ENCODE measurements around the gene POU2AF2. TPM values are rescaled to one million over a fixed set of nuclear protein-coding genes. Genes with fewer than 3 reads are reported as not detected.

POU2AF2 gene
- total and polyA plus RNA-seq, 4 donors = not detected

DNA sequence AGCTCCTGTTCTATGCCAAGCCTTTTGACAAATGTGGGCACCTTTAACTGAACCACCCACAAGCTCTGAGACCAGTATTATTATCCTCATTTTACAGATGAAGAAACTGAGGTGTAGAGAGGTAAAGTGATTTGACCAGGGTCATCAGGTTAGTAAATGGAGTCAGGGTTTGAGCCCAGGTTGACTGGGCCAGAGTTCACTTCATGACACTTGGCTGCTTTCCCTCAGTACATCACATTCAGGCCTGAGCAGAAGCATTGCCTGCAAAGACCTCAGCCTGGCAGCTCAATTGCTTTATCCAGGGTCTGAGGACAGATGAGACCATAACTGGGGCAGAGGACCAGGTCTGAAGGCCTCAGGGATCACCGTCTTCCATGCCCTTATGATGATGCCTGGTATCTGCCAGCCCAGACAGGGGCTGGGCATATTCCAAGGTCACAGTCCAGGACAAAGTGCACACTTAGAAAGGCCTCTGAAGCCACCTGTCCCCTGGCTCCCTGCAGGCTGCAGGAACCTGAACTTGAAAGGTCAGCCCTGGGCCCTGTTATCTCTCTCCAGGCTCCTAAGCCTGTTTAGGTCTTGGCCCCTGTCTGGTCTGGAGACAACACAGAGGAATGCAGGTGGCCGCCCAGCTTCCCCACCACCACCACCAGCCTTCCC, 84.8 kb downstream of the POU2AF2 start:
- Histone ChIP-seq H3K36me3 (ENCODE audit: control insufficient read depth in 4 of 4, insufficient read depth in 3 of 4, low read depth in 1 of 4, low read length in 3 of 4) (no peaks in the 10 kb centered on the region), H3K27me3 (ENCODE audit: control insufficient read depth in 4 of 4, insufficient read depth in 4 of 4, low read length in 3 of 4) (no peaks in the 10 kb centered on the region), H3K4me1 (ENCODE audit: control insufficient read depth in 4 of 4, insufficient read depth in 4 of 4, low read length in 3 of 4) (peaks cover 6 to 52% (median 38%) of the 10 kb centered on the region in 4 donors), H3K9ac (ENCODE audit: low read depth in 1 of 2, low read length in 2 of 2) (no peak overlapping the region), H3K27ac (ENCODE audit: low read depth in 1 of 2, low read length in 2 of 2) (peak overlapping the region in 1 of 2 donors; percentile 3), H3K4me3 (ENCODE audit: low read depth in 1 of 3, low read length in 3 of 3) (no peak overlapping the region), H3K9me3 (ENCODE audit: control insufficient read depth in 4 of 4, low read length in 3 of 4) (no peaks in the 10 kb centered on the region)
- TF ChIP-seq RXRA (IDR thresholded peaks at IDR 0.05) = peak; percentile 91 to 93
- TF ChIP-seq FOXA2 (IDR thresholded peaks at IDR 0.05) = no peak
- TF ChIP-seq YY1 (IDR thresholded peaks at IDR 0.05) = peak; percentile 21
- peak; percentile 88 for TF ChIP-seq NR2F2 (IDR thresholded peaks at IDR 0.05)
- peak; percentile 92 for TF ChIP-seq HNF4G (IDR thresholded peaks at IDR 0.05)
- no peak for TF ChIP-seq JUND (IDR thresholded peaks at IDR 0.05)
- no peak for TF ChIP-seq TAF1 (conservative IDR thresholded peaks at IDR 0.05)
- TF ChIP-seq HNF4A (conservative IDR thresholded peaks at IDR 0.05) = peak; percentile 95 to 99
- TF ChIP-seq, protein P1, sequence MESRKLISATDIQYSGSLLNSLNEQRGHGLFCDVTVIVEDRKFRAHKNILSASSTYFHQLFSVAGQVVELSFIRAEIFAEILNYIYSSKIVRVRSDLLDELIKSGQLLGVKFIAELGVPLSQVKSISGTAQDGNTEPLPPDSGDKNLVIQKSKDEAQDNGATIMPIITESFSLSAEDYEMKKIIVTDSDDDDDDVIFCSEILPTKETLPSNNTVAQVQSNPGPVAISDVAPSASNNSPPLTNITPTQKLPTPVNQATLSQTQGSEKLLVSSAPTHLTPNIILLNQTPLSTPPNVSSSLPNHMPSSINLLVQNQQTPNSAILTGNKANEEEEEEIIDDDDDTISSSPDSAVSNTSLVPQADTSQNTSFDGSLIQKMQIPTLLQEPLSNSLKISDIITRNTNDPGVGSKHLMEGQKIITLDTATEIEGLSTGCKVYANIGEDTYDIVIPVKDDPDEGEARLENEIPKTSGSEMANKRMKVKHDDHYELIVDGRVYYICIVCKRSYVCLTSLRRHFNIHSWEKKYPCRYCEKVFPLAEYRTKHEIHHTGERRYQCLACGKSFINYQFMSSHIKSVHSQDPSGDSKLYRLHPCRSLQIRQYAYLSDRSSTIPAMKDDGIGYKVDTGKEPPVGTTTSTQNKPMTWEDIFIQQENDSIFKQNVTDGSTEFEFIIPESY (IDR thresholded peaks at IDR 0.05) = no peak
- TF ChIP-seq, protein P2, sequence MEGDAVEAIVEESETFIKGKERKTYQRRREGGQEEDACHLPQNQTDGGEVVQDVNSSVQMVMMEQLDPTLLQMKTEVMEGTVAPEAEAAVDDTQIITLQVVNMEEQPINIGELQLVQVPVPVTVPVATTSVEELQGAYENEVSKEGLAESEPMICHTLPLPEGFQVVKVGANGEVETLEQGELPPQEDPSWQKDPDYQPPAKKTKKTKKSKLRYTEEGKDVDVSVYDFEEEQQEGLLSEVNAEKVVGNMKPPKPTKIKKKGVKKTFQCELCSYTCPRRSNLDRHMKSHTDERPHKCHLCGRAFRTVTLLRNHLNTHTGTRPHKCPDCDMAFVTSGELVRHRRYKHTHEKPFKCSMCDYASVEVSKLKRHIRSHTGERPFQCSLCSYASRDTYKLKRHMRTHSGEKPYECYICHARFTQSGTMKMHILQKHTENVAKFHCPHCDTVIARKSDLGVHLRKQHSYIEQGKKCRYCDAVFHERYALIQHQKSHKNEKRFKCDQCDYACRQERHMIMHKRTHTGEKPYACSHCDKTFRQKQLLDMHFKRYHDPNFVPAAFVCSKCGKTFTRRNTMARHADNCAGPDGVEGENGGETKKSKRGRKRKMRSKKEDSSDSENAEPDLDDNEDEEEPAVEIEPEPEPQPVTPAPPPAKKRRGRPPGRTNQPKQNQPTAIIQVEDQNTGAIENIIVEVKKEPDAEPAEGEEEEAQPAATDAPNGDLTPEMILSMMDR (IDR thresholded peaks at IDR 0.05; ENCODE audit: low read depth, low read length, missing input control) = no peak
- TF ChIP-seq, protein P3, sequence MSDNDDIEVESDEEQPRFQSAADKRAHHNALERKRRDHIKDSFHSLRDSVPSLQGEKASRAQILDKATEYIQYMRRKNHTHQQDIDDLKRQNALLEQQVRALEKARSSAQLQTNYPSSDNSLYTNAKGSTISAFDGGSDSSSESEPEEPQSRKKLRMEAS (IDR thresholded peaks at IDR 0.05) = peak; percentile 48
- peak; percentile 84 for TF ChIP-seq SP1 (IDR thresholded peaks at IDR 0.05)
- TF ChIP-seq, protein P4, sequence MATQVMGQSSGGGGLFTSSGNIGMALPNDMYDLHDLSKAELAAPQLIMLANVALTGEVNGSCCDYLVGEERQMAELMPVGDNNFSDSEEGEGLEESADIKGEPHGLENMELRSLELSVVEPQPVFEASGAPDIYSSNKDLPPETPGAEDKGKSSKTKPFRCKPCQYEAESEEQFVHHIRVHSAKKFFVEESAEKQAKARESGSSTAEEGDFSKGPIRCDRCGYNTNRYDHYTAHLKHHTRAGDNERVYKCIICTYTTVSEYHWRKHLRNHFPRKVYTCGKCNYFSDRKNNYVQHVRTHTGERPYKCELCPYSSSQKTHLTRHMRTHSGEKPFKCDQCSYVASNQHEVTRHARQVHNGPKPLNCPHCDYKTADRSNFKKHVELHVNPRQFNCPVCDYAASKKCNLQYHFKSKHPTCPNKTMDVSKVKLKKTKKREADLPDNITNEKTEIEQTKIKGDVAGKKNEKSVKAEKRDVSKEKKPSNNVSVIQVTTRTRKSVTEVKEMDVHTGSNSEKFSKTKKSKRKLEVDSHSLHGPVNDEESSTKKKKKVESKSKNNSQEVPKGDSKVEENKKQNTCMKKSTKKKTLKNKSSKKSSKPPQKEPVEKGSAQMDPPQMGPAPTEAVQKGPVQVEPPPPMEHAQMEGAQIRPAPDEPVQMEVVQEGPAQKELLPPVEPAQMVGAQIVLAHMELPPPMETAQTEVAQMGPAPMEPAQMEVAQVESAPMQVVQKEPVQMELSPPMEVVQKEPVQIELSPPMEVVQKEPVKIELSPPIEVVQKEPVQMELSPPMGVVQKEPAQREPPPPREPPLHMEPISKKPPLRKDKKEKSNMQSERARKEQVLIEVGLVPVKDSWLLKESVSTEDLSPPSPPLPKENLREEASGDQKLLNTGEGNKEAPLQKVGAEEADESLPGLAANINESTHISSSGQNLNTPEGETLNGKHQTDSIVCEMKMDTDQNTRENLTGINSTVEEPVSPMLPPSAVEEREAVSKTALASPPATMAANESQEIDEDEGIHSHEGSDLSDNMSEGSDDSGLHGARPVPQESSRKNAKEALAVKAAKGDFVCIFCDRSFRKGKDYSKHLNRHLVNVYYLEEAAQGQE (IDR thresholded peaks at IDR 0.05) = no peak
- no peak for TF ChIP-seq EGR1 (IDR thresholded peaks at IDR 0.05; ENCODE audit: low read depth in 2 of 2)
- no peak for TF ChIP-seq GABPA (IDR thresholded peaks at IDR 0.05 in 1 of 2, conservative IDR thresholded peaks at IDR 0.05 in 1 of 2)
- TF ChIP-seq FOXA1 (IDR thresholded peaks at IDR 0.05) = no peak
- peak; percentile 21 to 53 for TF ChIP-seq RAD21 (IDR thresholded peaks at IDR 0.05)
- no peak for DNase-seq (ENCODE audit: low spot score)
- WGBS = 58% methylated on average over 2 of the region's 2 CpGs
